T-helper 2 cell (primary cell): ENCODE measurements around the gene ARL6IP1.
A peak's percentile ranks its signal among the peaks of the same experiment; 100 is the strongest.
"Not testable (repeated sequence)": the region's sequence is repeated elsewhere in the genome, so short reads cannot be mapped to it uniquely, and the experiment has no call there.

Source experiments
- DNase-seq, 5 experiments: peaks; one replicate each; pipeline versions ENCODE4 v3.0.0 to v3.0.0-alpha.2; 2012 to 2022

Gene ARL6IP1

GRCh38 chr16:18759598-18760520 is 41.5 kb downstream of the ARL6IP1 start:
- peak in 4 of 5 experiments; percentile 25 to 43 (median 38) for DNase-seq

GRCh38 chr16:18757960-18758660 is 43.2 kb downstream of the ARL6IP1 start:
- not testable (repeated sequence) for DNase-seq

- DNase-seq = peak in 1 of 5 experiments; percentile 53
These were observed 44.7 kb downstream of the ARL6IP1 start for GRCh38 chr16:18756639-18757038.

GRCh38 chr16:18742870-18743269 is 58.5 kb downstream of the ARL6IP1 start:
- DNase-seq = not testable (repeated sequence)
